Activated CD8-positive, alpha-beta memory T cell treated with anti-CD3 and anti-CD28 coated beads, Interleukin-2, amount 10 ng/mL, durations not matched to agents 7 days and 5 days (primary cell): ENCODE measurements around the gene HIPK2. TPM values are rescaled to one million over a fixed set of nuclear protein-coding genes. Genes with fewer than 3 reads are reported as not detected.

Source experiments
- ATAC-seq: fragments of 150-1000 bp; cut with Tn5 transposase; one replicate; pipeline ENCODE4 v1.10.0; 2021; ENCODE audit warnings: moderate library complexity
- CTCF ChIA-PET: fragments of 350-600 bp; sonication (Branson Sonifier 250); formaldehyde crosslinking; loops from one replicate; lab custom pipeline; 2021; ENCODE audit warnings: antibody characterized with exemption; lab: Charles Lee
- DNase-seq: peaks from one replicate; pipeline ENCODE4 v3.0.0-alpha.2; 2020
- H3K27ac Mint-ChIP-seq: one replicate; pipeline ENCODE4 v1.8.0; 2021; ENCODE audit warnings: mild to moderate bottlenecking, mixed read lengths
- H3K27me3 Mint-ChIP-seq: one replicate; pipeline ENCODE4 v1.8.0; 2021; ENCODE audit warnings: mixed read lengths
- H3K36me3 Mint-ChIP-seq: one replicate; pipeline ENCODE4 v1.8.0; 2021; ENCODE audit warnings: mild to moderate bottlenecking, mixed read lengths
- H3K4me1 Mint-ChIP-seq: one replicate; pipeline ENCODE4 v1.8.0; 2021; ENCODE audit warnings: mixed read lengths
- H3K4me3 Mint-ChIP-seq: one replicate; pipeline ENCODE4 v1.8.0; 2021; ENCODE audit warnings: mild to moderate bottlenecking, moderate library complexity, mixed read lengths
- H3K9me3 Mint-ChIP-seq: one replicate; pipeline ENCODE4 v1.8.0; 2022; ENCODE audit warnings: low read depth, mixed read lengths
- total RNA-seq, 2 experiments: library from RNA; stranded (reverse); gene quantifications; one replicate each; pipeline ENCODE4 v1.2.3, GENCODE V29; 2021

Gene HIPK2
- total RNA-seq, 2 experiments from 2014 or later: 20.2 to 21.4 TPM

GRCh38 chr7:139603896-139604295, 173.9 kb downstream of the HIPK2 start:
- H3K4me3 Mint-ChIP-seq: no peak overlapping the region
- H3K27me3 Mint-ChIP-seq: no peaks in the 10 kb centered on the region
- no peaks in the 10 kb centered on the region for H3K9me3 Mint-ChIP-seq
- no peak overlapping the region for H3K27ac Mint-ChIP-seq
- peaks cover 11% of the 10 kb centered on the region for H3K36me3 Mint-ChIP-seq
- no peak for DNase-seq
- no peaks in the 10 kb centered on the region for H3K4me1 Mint-ChIP-seq
- CTCF ChIA-PET: interaction anchor here (0.7 to 3.6 kb wide), 10 partner anchors 11 to 401 kb away, joined by 3 to 10 read pairs (median 3); no protein-coding TSS in a partner anchor
- no peak for ATAC-seq

GRCh38 chr7:139603282-139603681, 174.5 kb downstream of the HIPK2 start:
- CTCF ChIA-PET: interaction anchor here (0.7 to 3.6 kb wide), 12 partner anchors 10 to 402 kb away, joined by 3 to 30 read pairs (median 9); no protein-coding TSS in a partner anchor
- peaks cover 11% of the 10 kb centered on the region for H3K36me3 Mint-ChIP-seq
- no peak for DNase-seq
- H3K9me3 Mint-ChIP-seq: no peaks in the 10 kb centered on the region
- no peak overlapping the region for H3K27ac Mint-ChIP-seq
- no peak for ATAC-seq
- H3K4me1 Mint-ChIP-seq: no peaks in the 10 kb centered on the region
- no peaks in the 10 kb centered on the region for H3K27me3 Mint-ChIP-seq
- H3K4me3 Mint-ChIP-seq: no peak overlapping the region

GRCh38 chr7:139602143-139602722, 175.6 kb downstream of the HIPK2 start:
- no peak overlapping the region for H3K4me3 Mint-ChIP-seq
- H3K27me3 Mint-ChIP-seq: no peaks in the 10 kb centered on the region
- H3K9me3 Mint-ChIP-seq: no peaks in the 10 kb centered on the region
- peaks cover 6% of the 10 kb centered on the region for H3K36me3 Mint-ChIP-seq
- no peak overlapping the region for H3K27ac Mint-ChIP-seq
- CTCF ChIA-PET: interaction anchor here (0.6 to 2.8 kb wide), 41 partner anchors 9 to 453 kb away, joined by 3 to 30 read pairs (median 5); no protein-coding TSS in a partner anchor
- DNase-seq (no peak), ATAC-seq (peak; percentile 66)
- no peaks in the 10 kb centered on the region for H3K4me1 Mint-ChIP-seq

GRCh38 chr7:139601176-139601575, 176.6 kb downstream of the HIPK2 start:
- no peaks in the 10 kb centered on the region for H3K9me3 Mint-ChIP-seq
- no peak for DNase-seq

GRCh38 chr7:139600306-139600705, 177.5 kb downstream of the HIPK2 start:
- no peaks in the 10 kb centered on the region for H3K27me3 Mint-ChIP-seq
- H3K4me1 Mint-ChIP-seq: no peaks in the 10 kb centered on the region
- no peak for DNase-seq
- CTCF ChIA-PET: interaction anchor here (0.7 to 2.8 kb wide), 5 partner anchors 22 to 401 kb away, joined by 3 to 24 read pairs (median 18); no protein-coding TSS in a partner anchor
- H3K9me3 Mint-ChIP-seq: no peaks in the 10 kb centered on the region
- peaks cover 4% of the 10 kb centered on the region for H3K36me3 Mint-ChIP-seq
- ATAC-seq: no peak
- no peak overlapping the region for H3K4me3 Mint-ChIP-seq
- H3K27ac Mint-ChIP-seq: no peak overlapping the region

More at GRCh38 chr7:139601176-139601575, 176.6 kb downstream of the HIPK2 start:
- Mint-ChIP-seq H3K4me1 (no peaks in the 10 kb centered on the region), H3K27ac (no peak overlapping the region), H3K36me3 (peaks cover 2% of the 10 kb centered on the region), H3K4me3 (no peak overlapping the region), H3K27me3 (no peaks in the 10 kb centered on the region)
- no peak for ATAC-seq
- CTCF ChIA-PET: interaction anchor here (0.7 to 2.8 kb wide), 27 partner anchors 8 to 664 kb away, joined by 3 to 30 read pairs (median 5); no protein-coding TSS in a partner anchor

GRCh38 chr7:139598642-139599041, 179.2 kb downstream of the HIPK2 start:
- Mint-ChIP-seq H3K27me3 (no peaks in the 10 kb centered on the region), H3K4me1 (no peaks in the 10 kb centered on the region), H3K36me3 (peaks cover 4% of the 10 kb centered on the region), H3K27ac (no peak overlapping the region), H3K9me3 (no peaks in the 10 kb centered on the region), H3K4me3 (no peak overlapping the region)
- CTCF ChIA-PET: interaction anchor here (1.0 to 1.6 kb wide), 3 partner anchors 9 to 99 kb away, joined by 3 to 6 read pairs (median 3); no protein-coding TSS in a partner anchor
- DNase-seq: no peak
- ATAC-seq: no peak

- no peak overlapping the region for H3K27ac Mint-ChIP-seq
- DNase-seq (no peak), ATAC-seq (no peak)
- no peaks in the 10 kb centered on the region for H3K4me1 Mint-ChIP-seq
- no peaks in the 10 kb centered on the region for H3K9me3 Mint-ChIP-seq
- CTCF ChIA-PET: no interaction called here
- H3K36me3 Mint-ChIP-seq: peaks cover 6% of the 10 kb centered on the region
- H3K4me3 Mint-ChIP-seq: no peak overlapping the region
- H3K27me3 Mint-ChIP-seq: no peaks in the 10 kb centered on the region
These were observed 180.8 kb downstream of the HIPK2 start for GRCh38 chr7:139597028-139597427.

GRCh38 chr7:139596626-139597025, 181.2 kb downstream of the HIPK2 start:
- Mint-ChIP-seq H3K36me3 (peaks cover 6% of the 10 kb centered on the region), H3K4me3 (no peak overlapping the region), H3K27ac (no peak overlapping the region), H3K4me1 (no peaks in the 10 kb centered on the region), H3K9me3 (no peaks in the 10 kb centered on the region), H3K27me3 (no peaks in the 10 kb centered on the region)
- no peak for DNase-seq
- CTCF ChIA-PET: no interaction called here
- no peak for ATAC-seq

GRCh38 chr7:139595806-139596205, 182.0 kb downstream of the HIPK2 start:
- DNase-seq (no peak), ATAC-seq (no peak)
- Mint-ChIP-seq H3K27me3 (no peaks in the 10 kb centered on the region), H3K4me1 (no peaks in the 10 kb centered on the region), H3K36me3 (peaks cover 6% of the 10 kb centered on the region), H3K4me3 (no peak overlapping the region), H3K27ac (no peak overlapping the region), H3K9me3 (no peaks in the 10 kb centered on the region)
- CTCF ChIA-PET: no interaction called here

- CTCF ChIA-PET: interaction anchor here (2.0 kb wide), 1 partner anchor 96 kb away, joined by 5 read pairs; no protein-coding TSS in a partner anchor
- Mint-ChIP-seq H3K36me3 (peaks cover 6% of the 10 kb centered on the region), H3K27me3 (no peaks in the 10 kb centered on the region), H3K27ac (no peak overlapping the region), H3K9me3 (no peaks in the 10 kb centered on the region), H3K4me1 (no peaks in the 10 kb centered on the region), H3K4me3 (no peak overlapping the region)
- DNase-seq (no peak), ATAC-seq (no peak)
These were observed 182.8 kb downstream of the HIPK2 start for GRCh38 chr7:139594911-139595476.

GRCh38 chr7:139594090-139594489, 183.7 kb downstream of the HIPK2 start:
- CTCF ChIA-PET: interaction anchor here (1.0 to 2.0 kb wide), 3 partner anchors 8 to 95 kb away, joined by 3 to 8 read pairs (median 5); no protein-coding TSS in a partner anchor
- no peaks in the 10 kb centered on the region for H3K27me3 Mint-ChIP-seq
- H3K9me3 Mint-ChIP-seq: no peaks in the 10 kb centered on the region
- no peak overlapping the region for H3K4me3 Mint-ChIP-seq
- DNase-seq (no peak), ATAC-seq (no peak)
- no peak overlapping the region for H3K27ac Mint-ChIP-seq
- H3K4me1 Mint-ChIP-seq: no peaks in the 10 kb centered on the region
- peaks cover 6% of the 10 kb centered on the region for H3K36me3 Mint-ChIP-seq

- H3K27me3 Mint-ChIP-seq: no peaks in the 10 kb centered on the region
- H3K9me3 Mint-ChIP-seq: no peaks in the 10 kb centered on the region
- no peak overlapping the region for H3K4me3 Mint-ChIP-seq
- no peak overlapping the region for H3K27ac Mint-ChIP-seq
- H3K4me1 Mint-ChIP-seq: no peaks in the 10 kb centered on the region
- no peak for ATAC-seq
- peaks cover 6% of the 10 kb centered on the region for H3K36me3 Mint-ChIP-seq
- CTCF ChIA-PET: interaction anchor here (1.0 to 2.0 kb wide), 4 partner anchors 9 to 93 kb away, joined by 3 to 8 read pairs (median 4); no protein-coding TSS in a partner anchor
- DNase-seq: no peak
These were observed 184.9 kb downstream of the HIPK2 start for GRCh38 chr7:139592801-139593461.

GRCh38 chr7:139591550-139592195, 186.1 kb downstream of the HIPK2 start:
- H3K27ac Mint-ChIP-seq: no peak overlapping the region
- no peaks in the 10 kb centered on the region for H3K27me3 Mint-ChIP-seq
- DNase-seq (no peak), ATAC-seq (no peak)
- H3K9me3 Mint-ChIP-seq: no peaks in the 10 kb centered on the region
- peaks cover 7% of the 10 kb centered on the region for H3K36me3 Mint-ChIP-seq
- H3K4me3 Mint-ChIP-seq: no peak overlapping the region
- CTCF ChIA-PET: interaction anchor here (1.3 to 3.1 kb wide), 2 partner anchors 11 to 92 kb away, joined by 3 to 9 read pairs; no protein-coding TSS in a partner anchor
- no peaks in the 10 kb centered on the region for H3K4me1 Mint-ChIP-seq
